Immature natural killer cell (primary cell): ENCODE measurements around the gene CRCP. TPM values are rescaled to one million over a fixed set of nuclear protein-coding genes. Genes with fewer than 3 reads are reported as not detected.
"Not testable (repeated sequence)": the region's sequence is repeated elsewhere in the genome, so short reads cannot be mapped to it uniquely, and the experiment has no call there.

Source experiments
- DNase-seq, 3 donors: peaks; one replicate each; pipeline ENCODE4 v3.0.0; 2022; ENCODE audit warnings: mixed read lengths in 1 of 3
- H3K27ac Mint-ChIP-seq, 6 donors: one replicate each; pipeline ENCODE4 v1.8.0; 2020; ENCODE audit warnings: mixed read lengths in 6 of 6, mild to moderate bottlenecking in 5 of 6, inconsistent platforms in 4 of 6, moderate library complexity in 3 of 6
- H3K27me3 Mint-ChIP-seq, 3 donors: one replicate each; pipeline ENCODE4 v1.8.0; 2020 to 2021; ENCODE audit warnings: low read depth in 3 of 3, mild to moderate bottlenecking in 3 of 3, mixed read lengths in 3 of 3, moderate library complexity in 3 of 3, inconsistent platforms in 1 of 3
- H3K36me3 Mint-ChIP-seq, 3 donors: one replicate each; pipeline ENCODE4 v1.8.0; 2020; ENCODE audit warnings: mixed read lengths in 3 of 3, inconsistent platforms in 2 of 3, mild to moderate bottlenecking in 2 of 3
- H3K4me1 Mint-ChIP-seq, 2 donors: one replicate each; pipeline ENCODE4 v1.8.0; 2020; ENCODE audit warnings: inconsistent platforms in 2 of 2, mild to moderate bottlenecking in 2 of 2, mixed read lengths in 2 of 2, moderate library complexity in 1 of 2
- H3K4me3 Mint-ChIP-seq, 5 donors: one replicate each; pipeline ENCODE4 v1.8.0; 2020; ENCODE audit warnings: mild to moderate bottlenecking in 5 of 5, mixed read lengths in 5 of 5, inconsistent platforms in 3 of 5, moderate library complexity in 3 of 5
- H3K9me3 Mint-ChIP-seq, 6 donors: one replicate each; pipeline ENCODE4 v1.8.0; 2020; ENCODE audit warnings: mild to moderate bottlenecking in 6 of 6, mixed read lengths in 6 of 6, inconsistent platforms in 4 of 6, moderate library complexity in 3 of 6
- polyA plus RNA-seq, 3 donors: library from polyadenylated mRNA; unstranded; fragments of 300-500 nt; fragmentation: Illumina TruSeq; gene quantifications; one replicate each; pipeline ENCODE4 v1.2.3, GENCODE V29; 2021

CRCP gene
- polyA plus RNA-seq, 3 donors from 2014 or later, result 19.2 to 62.2 (median 23.2) TPM

DNA sequence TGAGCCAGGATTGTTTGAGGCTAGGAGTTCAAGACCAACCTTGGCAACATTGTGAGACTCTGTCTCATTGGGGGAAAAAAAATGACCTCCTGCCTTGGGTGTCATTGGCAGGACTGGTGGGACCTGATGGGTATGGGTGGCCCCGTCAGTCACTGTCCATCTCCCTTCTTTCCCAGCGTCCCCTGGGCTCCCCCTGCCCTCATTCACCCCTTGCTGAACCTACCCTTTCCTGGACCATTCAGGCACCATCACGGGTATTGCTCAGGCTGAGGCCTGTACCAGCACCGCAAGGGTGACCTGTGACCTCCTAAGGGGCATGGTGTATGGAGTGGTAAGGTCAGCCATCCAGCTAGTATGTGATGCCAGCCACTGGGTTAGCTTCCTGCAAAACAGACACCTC, 19.6 kb upstream of the CRCP start:
- DNase-seq, result no peak
- Mint-ChIP-seq H3K27ac (peak overlapping the region in 1 of 6 donors; percentile 24), H3K4me3 (no peak overlapping the region), H3K27me3 (peaks cover 0 to 1% (median 0%) of the 10 kb centered on the region in 3 donors), H3K4me1 (peaks cover 8 to 10% of the 10 kb centered on the region in 2 donors), H3K36me3 (no peaks in the 10 kb centered on the region), H3K9me3 (no peaks in the 10 kb centered on the region)

DNA sequence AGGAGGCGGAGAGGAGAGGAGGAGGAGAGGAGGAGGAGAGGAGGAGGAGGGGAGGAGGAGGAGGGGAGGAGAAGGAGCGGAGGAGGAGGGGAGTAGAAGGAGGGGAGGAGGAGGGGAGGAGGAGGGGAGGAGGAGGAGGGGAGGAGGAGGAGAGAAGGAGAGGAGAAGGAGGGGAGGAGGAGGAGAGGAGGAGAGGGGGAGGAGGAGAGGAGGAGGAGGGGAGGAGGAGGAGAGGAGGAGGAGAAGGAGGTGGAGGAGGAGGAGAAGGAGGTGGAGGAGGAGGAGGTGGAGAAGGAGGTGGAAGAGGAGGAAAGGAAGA, 15.5 kb upstream of the CRCP start:
- Mint-ChIP-seq H3K9me3 (no peaks in the 10 kb centered on the region), H3K36me3 (no peaks in the 10 kb centered on the region), H3K27ac (peak overlapping the region in 1 of 6 donors; percentile 64), H3K27me3 (peaks cover 0 to 2% (median 0%) of the 10 kb centered on the region in 3 donors), H3K4me3 (no peak overlapping the region), H3K4me1 (peaks cover 12 to 13% of the 10 kb centered on the region in 2 donors)
- no peak for DNase-seq

DNA sequence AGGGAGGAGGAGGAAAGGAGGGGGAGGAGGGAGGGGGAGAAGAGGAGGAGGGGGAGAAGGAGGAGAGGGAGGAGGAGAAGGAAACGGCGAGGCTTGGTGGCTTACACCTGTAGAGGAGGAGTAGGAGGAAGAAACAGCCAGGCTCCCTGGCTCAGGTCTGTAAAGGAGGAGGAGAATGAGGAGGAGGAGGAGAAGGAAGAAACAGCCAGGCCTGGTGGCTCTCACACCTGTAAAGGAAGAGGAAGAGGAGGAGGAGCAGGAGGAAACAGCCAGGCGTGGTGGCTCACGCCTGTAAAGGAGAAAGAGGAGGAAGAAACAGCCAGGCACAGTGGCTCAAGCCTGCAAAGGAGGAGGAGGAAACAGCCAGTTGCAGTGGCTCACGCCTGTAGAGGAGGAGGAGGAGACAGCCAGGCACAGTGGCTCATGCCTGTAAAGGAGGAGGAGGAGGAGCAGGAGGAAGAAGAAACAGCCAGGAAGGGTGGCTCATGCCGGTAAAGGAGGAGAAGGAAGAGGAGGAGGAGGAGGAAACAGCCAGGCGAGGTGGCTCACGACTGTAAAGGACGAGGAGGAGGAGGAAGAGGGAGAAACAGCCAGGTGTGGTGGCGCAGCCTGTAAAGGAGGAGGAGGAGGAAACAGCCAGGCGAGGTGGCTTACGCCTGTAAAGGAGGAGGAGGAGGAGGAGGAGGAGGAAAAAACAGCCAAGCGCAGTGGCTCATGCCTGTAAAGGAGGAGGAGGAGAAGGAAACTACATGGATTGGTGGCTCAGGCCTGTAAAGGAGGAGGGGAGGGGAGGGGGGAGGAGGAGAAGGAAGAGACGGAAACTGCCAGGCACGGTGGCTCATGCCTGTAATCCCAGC, 14.9 kb upstream of the CRCP start:
- Mint-ChIP-seq H3K9me3 (no peaks in the 10 kb centered on the region), H3K4me3 (peak overlapping the region; percentile 79 to 91 (median 80)), H3K27me3 (peaks cover 0 to 2% (median 0%) of the 10 kb centered on the region in 3 donors), H3K36me3 (no peaks in the 10 kb centered on the region), H3K27ac (peak overlapping the region; percentile 60 to 90 (median 84)), H3K4me1 (peaks cover 12 to 13% of the 10 kb centered on the region in 2 donors)
- peak in 1 of 3 donors; percentile 11 for DNase-seq

DNA sequence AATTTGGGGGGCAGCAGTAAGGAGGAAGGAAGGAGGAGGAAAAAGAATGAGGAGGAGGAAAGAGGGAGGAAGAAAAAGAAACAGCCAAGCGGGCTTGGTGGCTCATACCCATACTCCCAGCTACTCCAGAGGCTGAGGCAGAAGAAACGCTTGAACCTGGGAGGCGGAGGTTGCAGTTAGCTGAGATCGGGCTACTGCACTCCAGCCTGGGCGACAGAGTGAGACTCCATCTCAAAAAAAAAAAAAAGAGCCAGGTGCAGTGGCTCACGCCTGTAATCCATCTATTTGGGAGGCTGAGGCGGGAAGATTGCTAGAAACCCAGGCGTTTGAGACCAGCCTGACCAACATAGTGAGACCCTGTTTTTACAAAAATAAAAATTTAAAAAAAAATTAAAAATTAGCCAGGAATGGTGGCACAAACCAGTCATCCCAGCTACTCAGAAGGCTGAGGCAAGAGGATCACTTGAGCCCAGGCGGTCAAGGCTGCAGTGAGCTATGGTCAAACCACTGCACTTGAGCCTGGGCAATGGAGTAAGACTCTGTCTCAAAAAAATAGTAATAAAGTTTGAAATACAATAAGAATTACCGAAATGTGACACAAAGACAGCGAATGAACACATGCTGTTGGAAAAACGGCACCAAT, 14.1 kb upstream of the CRCP start:
- DNase-seq, result no peak
- H3K9me3 Mint-ChIP-seq, result no peaks in the 10 kb centered on the region
- H3K4me1 Mint-ChIP-seq, result peaks cover 12 to 13% of the 10 kb centered on the region in 2 donors
- H3K4me3 Mint-ChIP-seq, result peak overlapping the region; percentile 79 to 91 (median 80)
- no peaks in the 10 kb centered on the region for H3K36me3 Mint-ChIP-seq
- H3K27me3 Mint-ChIP-seq, result peaks cover 0 to 2% (median 0%) of the 10 kb centered on the region in 3 donors
- H3K27ac Mint-ChIP-seq, result peak overlapping the region; percentile 60 to 89 (median 70)

DNA sequence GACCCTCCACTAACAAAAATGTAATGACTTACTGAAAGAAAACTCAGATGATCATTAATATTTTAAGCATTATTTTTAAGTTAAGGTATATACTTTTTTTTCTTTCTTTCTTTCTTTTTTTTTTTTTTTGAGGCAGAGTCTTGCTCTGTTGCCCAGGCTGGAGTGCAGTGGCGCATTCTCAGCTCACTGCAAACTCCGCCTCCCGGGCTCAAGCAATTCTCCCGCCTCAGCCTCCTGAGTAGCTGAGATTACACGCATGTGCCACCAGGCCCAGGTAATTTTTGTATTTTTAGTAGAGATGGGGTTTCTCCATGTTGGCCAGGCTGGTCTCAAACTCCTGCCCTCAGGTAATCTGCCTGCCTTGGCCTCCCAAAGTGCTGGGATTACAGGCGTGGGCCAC, 12.5 kb upstream of the CRCP start:
- not testable (repeated sequence) for H3K27ac Mint-ChIP-seq, H3K36me3 Mint-ChIP-seq, H3K27me3 Mint-ChIP-seq, DNase-seq, H3K9me3 Mint-ChIP-seq, H3K4me3 Mint-ChIP-seq
- H3K4me1 Mint-ChIP-seq, result peaks cover 12 to 13% of the 10 kb centered on the region in 2 donors

DNA sequence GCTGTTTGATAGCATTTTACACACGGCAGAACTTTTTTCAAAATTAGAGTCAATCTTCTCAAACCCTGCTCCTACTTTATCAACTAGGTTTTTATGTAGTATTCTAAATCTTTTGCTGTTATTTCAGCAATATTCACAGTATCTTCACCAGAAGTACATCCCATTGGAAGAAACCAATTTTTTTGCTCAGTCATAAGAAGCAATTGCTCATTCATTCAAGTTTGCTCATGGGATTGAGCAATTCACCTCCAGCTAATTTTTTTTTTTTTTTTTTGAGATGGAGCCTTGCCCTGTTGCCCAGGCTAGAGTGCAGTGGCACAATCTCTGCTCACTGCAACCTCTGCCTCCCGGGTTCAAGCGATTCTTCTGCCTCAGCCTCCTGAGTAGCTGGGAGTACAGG, 10.7 kb upstream of the CRCP start:
- not testable (repeated sequence) for H3K27ac Mint-ChIP-seq, H3K9me3 Mint-ChIP-seq
- H3K4me1 Mint-ChIP-seq, result peaks cover 10 to 12% of the 10 kb centered on the region in 2 donors

DNA sequence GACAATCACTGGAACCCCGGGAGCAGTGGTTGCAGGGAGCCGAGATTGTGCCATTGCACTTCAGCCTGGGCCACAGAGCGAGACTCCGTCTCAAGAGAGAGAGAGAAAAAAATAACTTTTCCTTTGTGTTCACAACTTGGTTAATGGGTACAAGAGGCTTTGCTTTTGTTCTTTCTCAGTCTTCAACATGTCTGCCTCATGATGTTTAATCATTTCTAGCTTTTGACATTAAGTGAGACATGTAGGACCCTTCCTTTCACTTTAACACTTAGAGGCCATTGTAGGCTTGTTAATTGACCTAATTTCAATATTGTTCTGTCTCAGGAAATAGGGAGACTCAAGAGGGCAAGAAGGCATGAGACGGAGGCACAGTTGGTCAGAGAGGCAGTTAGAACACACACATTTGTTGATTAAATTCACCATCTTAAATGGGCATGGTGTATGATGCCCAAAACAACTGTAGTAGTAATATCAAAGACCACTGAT, 9.3 kb upstream of the CRCP start:
- no peak overlapping the region for H3K27ac Mint-ChIP-seq
- no peaks in the 10 kb centered on the region for H3K9me3 Mint-ChIP-seq
- peaks cover 0 to under 1% (median 0%) of the 10 kb centered on the region in 3 donors for H3K27me3 Mint-ChIP-seq
- no peaks in the 10 kb centered on the region for H3K36me3 Mint-ChIP-seq
- no peak for DNase-seq
- no peak overlapping the region for H3K4me3 Mint-ChIP-seq
- peaks cover under 1 to 1% of the 10 kb centered on the region in 2 donors for H3K4me1 Mint-ChIP-seq

More for the DNA sequence above, 10.7 kb upstream of the CRCP start:
- not testable (repeated sequence) for DNase-seq, H3K4me3 Mint-ChIP-seq, H3K36me3 Mint-ChIP-seq, H3K27me3 Mint-ChIP-seq

DNA sequence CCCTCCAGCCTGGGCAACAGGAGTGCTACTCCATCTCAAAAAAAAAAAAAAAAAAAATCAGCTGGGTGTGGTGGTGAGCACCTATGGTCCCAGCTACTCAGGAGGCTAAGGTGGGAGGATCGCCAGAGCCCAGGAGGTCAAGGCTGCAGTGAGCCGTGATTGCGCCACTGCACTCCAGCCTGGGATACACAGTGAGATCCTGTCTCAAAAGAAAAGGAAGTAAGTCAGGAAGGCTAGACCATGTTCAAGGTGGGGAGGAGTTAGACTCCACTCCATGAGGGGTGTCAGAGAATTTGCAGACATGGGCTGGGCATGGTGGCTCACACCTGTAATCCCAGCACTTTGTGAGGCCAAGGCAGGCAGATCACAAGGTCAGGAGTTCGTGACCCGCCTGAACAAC, 6.2 kb upstream of the CRCP start:
- DNase-seq, H3K9me3 Mint-ChIP-seq, H3K4me3 Mint-ChIP-seq, H3K27me3 Mint-ChIP-seq, H3K4me1 Mint-ChIP-seq, H3K27ac Mint-ChIP-seq, H3K36me3 Mint-ChIP-seq: not testable (repeated sequence)

DNA sequence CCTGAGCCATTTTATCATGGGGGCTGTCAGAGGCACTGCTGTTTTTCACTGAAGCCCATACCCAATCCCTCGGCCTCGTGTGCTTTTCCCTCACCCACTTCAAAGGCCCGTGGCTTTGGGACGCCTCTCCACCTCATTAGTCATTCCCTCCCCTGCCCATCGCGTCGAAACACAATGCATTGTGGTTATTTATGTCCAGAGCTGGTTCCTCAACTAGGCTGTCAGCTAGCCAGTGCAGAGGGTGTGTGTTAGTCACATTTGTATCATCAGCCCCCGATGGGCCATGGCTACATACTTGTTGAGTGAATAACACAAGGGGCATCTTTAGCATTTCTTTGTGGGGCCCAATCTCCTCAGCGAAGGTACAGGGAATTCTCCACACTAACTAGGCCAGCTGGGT, 3.8 kb upstream of the CRCP start:
- no peaks in the 10 kb centered on the region for H3K9me3 Mint-ChIP-seq
- H3K36me3 Mint-ChIP-seq, result no peaks in the 10 kb centered on the region
- no peak overlapping the region for H3K4me3 Mint-ChIP-seq
- peaks cover 12 to 20% (median 15%) of the 10 kb centered on the region in 3 donors for H3K27me3 Mint-ChIP-seq
- H3K27ac Mint-ChIP-seq, result no peak overlapping the region
- peaks cover 13 to 15% of the 10 kb centered on the region in 2 donors for H3K4me1 Mint-ChIP-seq
- DNase-seq, result no peak

DNA sequence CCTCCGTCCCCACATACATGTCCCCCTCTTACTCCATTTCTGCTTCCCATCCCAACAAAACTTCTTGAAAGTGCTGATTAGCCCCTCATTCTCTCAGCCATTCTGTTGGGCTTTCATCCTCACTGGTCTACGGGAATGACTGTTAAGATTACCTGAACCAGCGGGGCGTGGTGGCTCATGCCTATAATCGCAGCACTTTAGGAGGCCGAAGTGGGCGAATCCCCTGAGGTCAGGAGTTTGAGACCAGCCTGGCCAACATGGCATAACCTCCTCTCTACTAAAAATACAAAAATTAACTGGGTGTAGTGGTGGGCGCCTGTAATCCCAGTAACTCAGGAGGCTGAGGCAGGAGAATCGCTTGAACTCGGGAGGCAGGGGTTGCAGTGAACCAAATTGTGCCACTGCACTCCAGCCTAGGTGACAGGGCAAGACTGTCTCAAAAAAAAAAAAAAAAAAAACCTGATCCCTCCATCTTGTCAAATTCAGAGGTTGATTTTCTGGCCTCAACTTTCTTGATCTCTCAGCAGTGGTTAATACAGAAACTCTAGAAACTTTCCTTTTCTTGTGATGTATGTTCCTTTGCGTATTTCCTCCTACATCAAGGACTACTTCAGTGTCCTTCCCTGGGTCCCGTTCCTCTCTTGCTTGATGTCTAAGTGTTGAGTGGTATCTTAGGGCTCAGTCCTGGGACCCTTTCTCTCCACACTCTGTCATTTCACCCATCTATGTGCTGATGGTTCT, 2.2 kb downstream of the CRCP start:
- Mint-ChIP-seq H3K27ac (peak overlapping the region; percentile 80 to 100 (median 100)), H3K4me1 (peaks cover 47 to 62% of the 10 kb centered on the region in 2 donors), H3K27me3 (peaks cover 14 to 23% (median 16%) of the 10 kb centered on the region in 3 donors), H3K4me3 (peak overlapping the region; percentile 50 to 97 (median 85))
- not testable (repeated sequence) for H3K36me3 Mint-ChIP-seq, DNase-seq, H3K9me3 Mint-ChIP-seq

DNA sequence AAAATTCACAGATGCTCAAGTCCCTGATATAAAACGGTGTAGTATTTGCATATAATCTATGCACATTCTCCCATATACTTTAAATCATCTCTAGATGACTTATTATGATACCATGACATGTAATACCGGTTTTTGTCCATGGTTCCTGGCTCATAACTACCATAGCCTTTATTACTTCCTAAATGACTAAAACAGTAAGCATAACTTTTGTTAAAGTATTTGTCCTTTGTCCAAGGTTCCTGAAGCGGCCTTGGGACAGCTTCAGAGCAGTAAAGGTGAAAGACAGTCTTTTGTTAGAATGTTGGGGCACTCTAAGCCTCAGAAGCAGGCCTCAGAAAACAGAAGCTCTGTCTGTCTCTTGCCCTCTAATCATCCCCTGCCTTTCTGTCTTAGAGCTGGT, 4.0 kb downstream of the CRCP start:
- Mint-ChIP-seq H3K9me3 (no peaks in the 10 kb centered on the region), H3K27me3 (peaks cover 14 to 27% (median 16%) of the 10 kb centered on the region in 3 donors), H3K4me3 (no peak overlapping the region), H3K27ac (peak overlapping the region in 4 of 6 donors; percentile 3 to 100 (median 76)), H3K36me3 (no peaks in the 10 kb centered on the region), H3K4me1 (peaks cover 56 to 62% of the 10 kb centered on the region in 2 donors)
- no peak for DNase-seq

DNA sequence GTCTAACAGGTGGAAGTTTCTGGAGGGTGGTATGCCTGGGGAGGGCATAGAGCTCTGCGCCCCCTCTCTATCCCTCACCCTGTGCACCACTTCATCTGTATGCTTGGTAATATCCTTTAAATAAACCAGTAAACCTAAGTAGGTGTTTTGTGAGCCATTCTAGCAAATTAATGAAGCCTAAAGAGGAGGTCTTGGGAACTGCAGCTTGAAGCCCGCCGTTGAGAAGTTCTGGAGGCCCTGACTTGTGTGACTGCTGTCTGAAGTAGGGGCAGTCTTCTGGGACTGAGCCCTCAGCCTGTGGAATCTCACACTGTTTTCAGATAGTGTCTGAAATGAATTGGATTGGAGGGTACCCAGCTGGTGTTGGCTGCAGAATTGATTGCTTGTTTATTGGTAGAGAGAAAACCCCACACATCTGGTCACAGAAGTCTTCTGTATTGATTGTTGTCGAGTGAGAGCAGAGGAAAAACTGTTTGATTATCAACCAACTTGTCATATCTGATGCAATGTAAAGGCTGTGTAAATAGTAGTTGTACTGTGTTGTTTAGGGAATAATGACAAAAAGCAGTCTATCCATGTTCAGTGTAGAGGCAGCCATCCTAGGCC, 4.7 kb downstream of the CRCP start:
- Mint-ChIP-seq H3K4me1 (peaks cover 57 to 63% of the 10 kb centered on the region in 2 donors), H3K27ac (peak overlapping the region; percentile 3 to 100 (median 74)), H3K4me3 (no peak overlapping the region), H3K9me3 (no peaks in the 10 kb centered on the region), H3K36me3 (no peaks in the 10 kb centered on the region), H3K27me3 (peaks cover 14 to 23% (median 14%) of the 10 kb centered on the region in 3 donors)
- DNase-seq, result no peak

DNA sequence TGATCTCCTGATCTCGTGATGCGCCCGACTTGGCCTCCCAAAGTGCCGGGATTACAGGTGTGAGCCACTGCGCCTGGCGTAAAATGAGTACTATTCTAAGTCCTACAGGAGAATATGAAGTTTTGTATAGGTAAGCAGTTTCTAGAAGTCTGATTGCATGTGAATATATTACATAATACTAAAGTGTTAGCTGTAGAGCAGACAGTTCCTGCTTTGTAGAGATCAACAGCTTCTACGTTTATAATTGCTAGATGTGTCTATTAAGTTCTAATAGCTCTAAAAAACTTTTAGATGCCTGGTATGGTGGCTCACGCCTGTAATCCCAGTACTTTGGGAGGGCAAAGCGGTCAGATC, 8.5 kb downstream of the CRCP start:
- no peak for DNase-seq

More for the DNA sequence above, 8.5 kb downstream of the CRCP start:
- Mint-ChIP-seq H3K36me3 (no peaks in the 10 kb centered on the region), H3K4me3 (no peak overlapping the region), H3K27me3 (peaks cover 0 to 25% (median 0%) of the 10 kb centered on the region in 3 donors), H3K4me1 (peaks cover 63% of the 10 kb centered on the region in 2 donors), H3K27ac (peak overlapping the region in 5 of 6 donors; percentile 23 to 72 (median 24)), H3K9me3 (no peaks in the 10 kb centered on the region)
